NCI-H2227 treated with DMSO at 0.1 percent for 48 hours (cell line): ENCODE measurements around the gene CSF1R.

ENCODE experiments used
- DNase-seq: peaks from one replicate; lab custom pipeline; 2025; lab: John Stamatoyannopoulos, UW

The CSF1R gene

GRCh38 chr5:150069672-150070627, 16.4 kb downstream of the CSF1R start:
- no peak for DNase-seq

GRCh38 chr5:150068961-150069645, 17.3 kb downstream of the CSF1R start:
- no peak for DNase-seq

GRCh38 chr5:150068472-150068871, 17.9 kb downstream of the CSF1R start:
- no peak for DNase-seq

- DNase-seq = no peak
These were observed 18.3 kb downstream of the CSF1R start for GRCh38 chr5:150068071-150068470.

- DNase-seq = no peak
These were observed 18.9 kb downstream of the CSF1R start for GRCh38 chr5:150067405-150067960.

GRCh38 chr5:150066901-150067396, 19.4 kb downstream of the CSF1R start:
- no peak for DNase-seq

- DNase-seq = no peak
These were observed 19.9 kb downstream of the CSF1R start for GRCh38 chr5:150066436-150066835.

- no peak for DNase-seq
These were observed 20.5 kb downstream of the CSF1R start for GRCh38 chr5:150065886-150066285.

GRCh38 chr5:150065346-150065745, 21.0 kb downstream of the CSF1R start:
- no peak for DNase-seq

GRCh38 chr5:150064681-150065220, 21.6 kb downstream of the CSF1R start:
- DNase-seq = no peak

- DNase-seq = no peak
These were observed 22.7 kb downstream of the CSF1R start for GRCh38 chr5:150063638-150064037.

GRCh38 chr5:150062216-150062922, 24.0 kb downstream of the CSF1R start:
- DNase-seq = no peak

GRCh38 chr5:150061538-150061995, 24.8 kb downstream of the CSF1R start:
- DNase-seq = no peak

- DNase-seq = no peak
These were observed 25.9 kb downstream of the CSF1R start for GRCh38 chr5:150060471-150060870.

GRCh38 chr5:150059623-150060022, 26.7 kb downstream of the CSF1R start:
- DNase-seq = no peak

GRCh38 chr5:150058480-150059126, 27.8 kb downstream of the CSF1R start:
- DNase-seq = no peak

GRCh38 chr5:150057996-150058395, 28.4 kb downstream of the CSF1R start:
- no peak for DNase-seq

- no peak for DNase-seq
These were observed 28.8 kb downstream of the CSF1R start for GRCh38 chr5:150057511-150057910.

- no peak for DNase-seq
These were observed 29.3 kb downstream of the CSF1R start for GRCh38 chr5:150057052-150057451.

- DNase-seq = no peak
These were observed 30.3 kb downstream of the CSF1R start for GRCh38 chr5:150056075-150056443.
